IPS-NIHi7 (cell line): Measurements from ENCODE around the gene MCF2L2.
"Not testable (repeated sequence)": the region's sequence is repeated elsewhere in the genome, so short reads cannot be mapped to it uniquely, and the experiment has no call there.

Experiments used
- DNase-seq: peaks from one replicate; pipeline ENCODE4 v3.0.0; 2012; ENCODE audit warnings: mixed read lengths; ENCODE audit errors: extremely low spot score

Gene MCF2L2

GRCh38 chr3:183233966-183234365 lies 194.5 kb downstream of the MCF2L2 start:
- DNase-seq, result no peak

DNA sequence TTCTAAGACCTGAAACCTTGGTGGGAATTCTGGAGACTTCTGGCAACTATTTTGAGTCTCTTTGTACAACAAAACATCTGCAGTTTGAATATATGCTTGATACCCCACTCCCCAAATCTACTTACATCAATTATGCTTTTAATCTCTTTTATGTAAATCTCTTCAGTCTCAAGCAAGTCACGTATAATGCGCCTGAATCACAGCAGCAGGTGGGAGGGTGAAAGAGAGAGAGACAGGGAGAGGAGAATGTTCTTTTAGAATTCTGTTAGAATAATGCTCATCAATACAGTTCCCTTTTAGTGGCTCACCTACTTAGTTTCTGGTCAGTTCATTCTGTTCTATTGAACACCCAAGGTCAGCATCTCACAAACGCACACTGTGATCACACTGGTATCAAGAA lies 197.6 kb downstream of the MCF2L2 start:
- no peak for DNase-seq

DNA sequence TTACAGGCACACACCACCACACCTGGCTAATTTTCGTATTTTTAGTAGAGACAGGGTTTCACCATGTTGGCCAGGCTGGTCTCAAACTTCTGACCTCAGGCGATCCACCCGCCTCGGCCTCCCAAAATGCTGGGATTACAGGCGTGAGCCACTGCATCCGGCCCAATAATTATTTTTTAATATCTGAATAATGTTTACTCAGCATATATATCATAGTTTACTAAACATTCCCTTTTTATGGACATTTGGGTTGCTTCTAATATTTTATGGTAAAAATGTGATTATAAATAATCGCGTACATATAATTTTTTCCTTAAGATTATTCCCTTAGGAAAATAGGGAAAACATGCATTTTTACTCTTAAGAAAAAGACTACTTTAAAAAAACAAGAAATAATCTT lies 198.2 kb downstream of the MCF2L2 start:
- DNase-seq, result not testable (repeated sequence)

DNA sequence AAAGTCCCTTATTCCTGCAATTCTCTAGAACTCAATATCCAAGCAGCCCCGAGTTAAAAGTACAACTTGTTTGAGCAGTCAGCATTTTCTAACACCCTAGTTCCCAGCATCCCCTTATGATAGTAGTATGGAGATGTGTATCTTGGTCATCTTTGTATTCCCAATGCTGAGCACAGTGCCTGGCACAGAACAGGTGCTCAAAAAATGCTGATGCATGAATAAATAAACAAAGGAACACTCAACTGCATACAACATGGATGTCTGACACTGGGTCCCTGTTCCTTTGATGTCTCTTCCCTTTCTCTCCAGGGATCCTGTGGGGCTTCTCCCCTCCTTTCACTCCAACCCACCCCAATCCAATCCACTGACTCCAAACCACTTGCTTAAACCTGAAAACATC lies 199.2 kb downstream of the MCF2L2 start:
- DNase-seq, result no peak

DNA sequence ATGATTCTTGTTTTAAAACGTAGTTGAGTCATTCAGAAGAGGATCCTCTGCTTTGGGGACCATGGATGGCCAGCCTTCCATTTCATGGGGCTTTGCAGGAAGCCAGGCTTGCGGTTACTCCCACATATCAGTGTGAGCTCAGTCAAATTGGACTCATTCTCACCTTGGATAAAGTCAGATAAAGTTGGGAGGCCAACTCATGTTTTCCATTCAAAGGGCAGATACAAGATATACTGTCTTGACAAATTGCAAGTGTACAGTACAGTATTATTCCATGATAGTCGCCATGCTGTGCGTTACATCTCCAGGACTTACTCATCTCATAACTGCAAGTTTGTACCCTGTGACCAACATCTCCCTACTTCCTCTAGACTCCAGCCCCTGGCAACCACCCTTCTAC lies 200.8 kb downstream of the MCF2L2 start:
- DNase-seq, result no peak

- no peak for DNase-seq
Observed at GRCh38 chr3:183226333-183226890, 202.0 kb downstream of the MCF2L2 start.

DNA sequence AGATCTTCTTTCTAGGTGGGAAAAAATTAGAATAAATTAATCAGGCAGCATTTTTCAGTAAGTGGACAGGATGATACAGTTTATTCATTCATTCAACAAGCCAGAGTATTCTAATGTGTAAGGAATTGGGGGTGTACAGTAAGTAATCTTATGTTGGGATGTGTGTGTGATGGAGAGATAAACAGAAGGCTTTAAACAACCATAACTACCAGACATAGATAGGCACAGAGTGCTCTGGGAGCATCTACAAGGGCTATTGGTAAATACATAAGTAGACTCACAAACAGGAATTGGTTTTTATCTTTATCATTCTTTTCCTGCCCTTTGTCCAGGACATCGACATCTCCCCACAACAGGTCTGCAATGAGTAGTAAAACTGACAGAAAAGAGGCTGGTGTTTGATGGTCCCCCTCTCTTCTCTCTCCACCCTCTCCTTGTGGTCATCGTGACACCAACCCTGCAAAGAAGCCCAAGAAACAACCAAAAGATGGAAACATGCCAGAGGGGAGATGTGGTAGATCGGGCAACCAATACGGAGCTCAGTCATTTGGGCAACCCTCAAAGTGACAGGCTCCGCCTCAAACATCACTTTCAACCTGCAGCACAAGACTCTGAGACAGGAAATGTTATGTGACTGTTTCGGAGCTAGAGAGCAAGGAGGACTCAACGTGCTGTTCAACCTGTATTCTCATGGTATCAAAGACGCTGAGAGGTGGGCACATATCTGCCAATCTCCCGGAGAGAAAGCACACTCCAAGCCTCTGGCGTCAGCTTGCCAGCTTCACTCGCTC lies 204.0 kb downstream of the MCF2L2 start:
- no peak for DNase-seq

GRCh38 chr3:183222631-183223235 lies 205.7 kb downstream of the MCF2L2 start:
- DNase-seq, result no peak

DNA sequence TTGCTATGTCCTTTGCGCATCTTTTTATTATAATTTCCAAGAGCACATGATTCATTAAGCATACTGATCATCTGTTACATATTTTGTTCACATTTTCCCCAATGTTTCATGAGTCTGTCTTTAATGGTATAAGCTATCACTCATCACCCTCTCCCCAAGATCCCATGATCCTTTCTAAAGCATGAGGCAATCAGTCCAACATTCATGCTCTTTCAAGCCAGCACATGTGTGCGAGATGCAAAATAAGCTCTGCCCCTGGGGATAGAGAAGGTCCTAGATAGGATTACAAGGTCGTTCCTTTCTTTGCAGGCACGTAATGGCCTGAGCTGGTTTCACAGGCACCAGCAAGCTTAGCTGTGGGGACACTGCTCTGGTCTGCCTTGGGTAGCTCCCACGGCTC lies 207.6 kb downstream of the MCF2L2 start:
- DNase-seq, result no peak

DNA sequence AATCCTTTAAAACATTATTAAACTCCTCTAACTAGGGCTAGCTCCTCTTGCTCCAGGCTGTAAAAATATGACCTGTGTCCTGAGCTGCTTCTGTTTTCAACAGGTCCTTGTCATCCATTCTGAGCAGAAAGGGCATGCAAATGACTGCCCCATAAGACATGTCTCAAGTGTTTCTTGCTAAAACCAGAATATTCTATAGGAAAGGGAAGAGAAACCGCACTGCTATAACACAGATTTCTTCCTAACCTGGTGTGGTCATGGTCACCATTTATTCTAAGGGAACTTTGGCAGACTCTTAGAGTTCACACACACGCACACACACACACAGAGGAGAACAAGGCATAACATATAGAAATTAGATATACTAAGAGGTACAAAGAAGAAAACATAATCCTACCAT lies 209.6 kb downstream of the MCF2L2 start:
- DNase-seq, result no peak

DNA sequence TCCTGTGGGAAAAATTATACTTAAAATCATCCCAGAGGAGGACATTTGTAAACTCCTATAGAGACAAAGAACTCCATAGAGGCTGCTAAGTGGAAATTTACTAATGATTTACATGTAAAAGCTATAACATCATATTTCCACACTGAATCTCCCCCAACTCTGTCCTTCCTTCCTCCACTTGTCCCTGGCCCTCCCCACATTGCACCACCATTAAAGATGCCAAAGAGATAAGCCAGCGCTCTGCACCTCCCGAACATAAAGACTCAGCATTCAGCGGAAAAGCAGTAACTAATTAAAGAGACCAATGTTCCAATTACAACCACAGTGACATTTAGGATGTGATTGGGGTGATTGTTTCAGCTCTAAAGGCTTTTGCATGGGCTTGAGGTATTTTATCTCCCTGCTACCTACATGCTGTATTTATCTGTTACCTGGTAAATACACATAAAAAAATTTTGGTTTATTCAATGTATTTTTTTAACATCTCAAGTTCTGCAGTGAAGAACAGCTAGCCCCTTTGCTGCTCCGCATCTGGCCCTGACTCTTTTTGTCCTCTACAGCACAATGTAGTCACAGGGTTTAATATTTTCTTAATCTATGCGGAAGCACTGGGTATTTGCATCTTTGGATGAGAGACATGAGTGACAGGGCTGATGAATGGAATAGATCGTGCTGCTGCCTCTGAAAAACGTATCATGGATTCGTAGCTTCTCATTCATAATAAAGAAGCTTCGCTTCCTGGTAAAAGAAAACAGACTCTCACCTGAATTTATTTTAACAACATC lies 210.7 kb downstream of the MCF2L2 start:
- DNase-seq, result no peak

GRCh38 chr3:183215591-183216202 lies 212.7 kb downstream of the MCF2L2 start:
- DNase-seq, result no peak

GRCh38 chr3:183214277-183214612 lies 214.2 kb downstream of the MCF2L2 start:
- DNase-seq, result no peak

GRCh38 chr3:183213415-183214276 lies 214.8 kb downstream of the MCF2L2 start:
- no peak for DNase-seq

- DNase-seq, result no peak
Observed at GRCh38 chr3:183212565-183212964, 215.9 kb downstream of the MCF2L2 start.

DNA sequence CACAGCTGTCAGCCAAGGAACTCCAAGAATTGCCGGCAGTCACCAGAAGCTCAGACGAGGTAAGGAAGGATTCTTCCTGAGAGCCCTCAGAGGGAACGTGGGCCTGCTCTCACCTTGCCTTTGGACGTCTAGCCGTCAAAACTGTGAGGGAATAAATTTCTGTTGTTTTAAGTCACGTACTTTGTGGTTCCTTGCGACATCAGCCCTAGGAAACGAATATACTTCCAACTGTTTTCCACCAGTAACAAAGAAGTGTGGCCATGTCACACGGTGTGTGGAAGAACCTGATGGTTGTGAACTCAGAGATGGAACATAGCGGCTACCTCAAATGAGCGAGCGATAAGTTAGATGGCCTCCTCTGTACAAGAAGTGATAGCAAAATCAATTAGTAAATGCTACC lies 216.3 kb downstream of the MCF2L2 start:
- DNase-seq, result no peak

DNA sequence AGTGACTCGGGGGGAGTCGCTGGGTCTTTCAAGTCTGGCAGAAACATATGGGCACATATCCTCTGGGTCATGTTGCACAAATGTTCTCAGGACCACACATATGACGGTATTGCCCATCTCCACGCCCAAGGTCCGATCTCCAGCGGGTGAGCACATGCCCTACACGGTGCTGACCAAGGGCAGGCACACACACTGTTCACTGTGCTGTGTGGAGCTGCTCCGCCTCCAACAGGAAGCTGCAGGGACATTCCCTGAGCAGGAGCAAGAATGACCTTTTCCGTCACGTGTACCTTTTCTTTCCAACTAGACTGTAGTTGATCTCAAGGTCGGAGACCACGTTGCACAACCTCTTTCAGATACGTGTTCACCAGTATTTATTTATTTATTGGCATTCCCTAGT lies 217.1 kb downstream of the MCF2L2 start:
- no peak for DNase-seq

DNA sequence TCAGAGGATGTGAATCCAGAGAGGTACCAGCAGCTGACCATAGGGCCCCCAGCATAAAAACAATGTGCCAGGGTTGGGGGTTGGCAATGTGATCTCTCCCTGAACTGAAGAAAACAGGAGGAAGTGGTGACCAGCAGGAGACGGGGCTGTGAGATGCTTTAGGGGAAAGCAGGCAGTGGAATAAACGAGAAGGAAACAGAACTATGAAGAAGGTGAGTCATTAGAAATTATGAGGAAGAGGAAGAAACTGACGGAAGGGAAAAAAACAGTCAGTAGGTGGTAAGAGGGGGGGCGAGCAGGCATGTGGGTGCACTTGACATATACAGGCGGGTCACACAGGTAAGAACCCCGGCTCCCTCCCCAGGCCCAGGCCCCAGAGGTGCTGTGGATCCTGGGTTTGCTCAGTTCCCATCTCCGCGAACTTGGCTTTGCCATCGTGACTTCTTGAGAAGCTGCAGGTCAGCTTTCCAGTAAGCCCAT lies 217.5 kb downstream of the MCF2L2 start:
- no peak for DNase-seq

DNA sequence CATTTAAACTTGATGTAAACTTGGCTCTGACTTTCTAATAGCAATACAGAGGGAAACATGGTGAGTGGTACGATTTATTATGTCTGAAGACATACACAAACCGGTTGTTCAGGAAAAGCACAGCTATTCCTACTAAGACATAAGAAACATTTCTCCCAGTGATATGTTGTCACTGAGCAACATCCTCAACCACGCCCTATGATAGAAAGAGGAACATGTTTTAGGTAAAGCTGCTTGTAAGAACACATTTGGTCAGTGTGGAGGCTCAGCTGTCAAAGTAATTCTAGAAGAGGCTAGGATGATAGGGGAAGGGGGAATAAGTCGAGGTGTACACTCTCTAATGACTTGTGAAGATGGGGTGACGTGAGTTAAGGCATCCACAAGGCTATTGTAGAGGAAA lies 218.1 kb downstream of the MCF2L2 start:
- no peak for DNase-seq

DNA sequence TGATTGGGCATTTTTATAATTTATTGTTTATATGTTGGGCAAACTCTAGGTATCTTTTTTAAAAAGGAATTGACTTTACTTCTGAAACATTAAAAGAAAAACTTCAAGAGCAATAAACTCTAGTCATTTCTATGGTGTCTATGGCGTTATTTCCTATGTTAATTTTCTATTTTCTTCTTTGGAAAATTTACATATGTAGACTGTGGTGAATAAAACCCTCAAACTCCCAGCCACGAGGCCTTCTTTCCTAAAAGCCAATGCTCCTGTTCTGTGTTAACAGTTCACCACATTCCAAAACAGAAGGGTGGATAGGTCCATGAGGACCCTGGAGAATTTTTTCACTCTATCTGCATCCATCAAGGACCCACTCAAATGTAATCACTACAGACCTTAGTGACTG lies 219.6 kb downstream of the MCF2L2 start:
- DNase-seq, result no peak

DNA sequence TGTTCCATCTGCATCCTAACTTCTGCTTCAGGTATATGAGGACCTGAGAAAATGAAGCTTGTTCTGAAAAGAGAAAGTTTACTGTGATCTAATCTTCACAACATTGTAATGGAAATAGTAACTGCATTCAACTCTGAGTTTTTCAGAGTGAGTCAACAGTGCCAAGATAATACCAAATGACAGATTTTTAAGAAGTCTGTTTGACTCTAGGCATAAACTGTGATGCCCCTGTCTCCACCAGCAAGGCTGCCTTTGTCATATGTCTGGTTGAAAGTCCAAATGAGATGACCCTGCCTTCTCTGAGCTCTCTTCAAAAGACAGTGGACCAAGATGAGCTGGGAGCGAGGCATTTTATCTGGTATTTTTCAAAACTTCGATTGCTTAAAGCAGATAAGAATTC lies 220.2 kb downstream of the MCF2L2 start:
- no peak for DNase-seq
